ENCODE data around the gene LAMB3. TPM values are rescaled to one million over a fixed set of nuclear protein-coding genes. Genes with fewer than 3 reads are reported as not detected.

Gene LAMB3
- total RNA-seq, 4 donors from 2014 or later = 0.17 to 1.0 (median 0.52) TPM

- Histone ChIP-seq H3K27me3 (no peaks in the 10 kb centered on the region), H3K36me3 (no peaks in the 10 kb centered on the region), H3K4me3 (no peak overlapping the region), H3K4me1 (peaks cover 14 to 21% (median 16%) of the 10 kb centered on the region in 4 donors), H3K9me3 (no peaks in the 10 kb centered on the region), H3K27ac (replicated peaks in 1 of 4) (no peak overlapping the region)
- TF ChIP-seq POLR2AphosphoS5 (IDR thresholded peaks at IDR 0.05) (no peak), CTCF (IDR thresholded peaks at IDR 0.05) (no peak), POLR2A (IDR thresholded peaks at IDR 0.05; ENCODE audit: low read depth) (no peak), EP300 (IDR thresholded peaks at IDR 0.05) (no peak)
- DNase-seq (ENCODE audit: extremely low spot score) = no peak
- intact Hi-C loops (cut with DNase I) = no loop called here
- 91% methylated on average over 9 of the region's 9 CpGs for WGBS
Observed at GRCh38 chr1:209657140-209657879, 5.1 kb upstream of the LAMB3 start.

- Histone ChIP-seq H3K9me3 (no peaks in the 10 kb centered on the region), H3K4me1 (peaks cover 14 to 30% (median 26%) of the 10 kb centered on the region in 4 donors), H3K4me3 (no peak overlapping the region), H3K36me3 (no peaks in the 10 kb centered on the region), H3K27me3 (no peaks in the 10 kb centered on the region), H3K27ac (replicated peaks in 1 of 4) (no peak overlapping the region)
- WGBS = 86% methylated on average over 9 of the region's 9 CpGs
- TF ChIP-seq POLR2A (IDR thresholded peaks at IDR 0.05; ENCODE audit: low read depth) (no peak), EP300 (IDR thresholded peaks at IDR 0.05) (no peak), CTCF (IDR thresholded peaks at IDR 0.05) (no peak), POLR2AphosphoS5 (IDR thresholded peaks at IDR 0.05) (no peak)
- no peak for DNase-seq (ENCODE audit: extremely low spot score)
- intact Hi-C loops (cut with DNase I) = no loop called here
Observed at GRCh38 chr1:209655411-209656231, 3.4 kb upstream of the LAMB3 start.

- DNase-seq (ENCODE audit: extremely low spot score) = no peak
- Histone ChIP-seq H3K27me3 (no peaks in the 10 kb centered on the region), H3K4me3 (no peak overlapping the region), H3K9me3 (no peaks in the 10 kb centered on the region), H3K27ac (replicated peaks in 1 of 4) (no peak overlapping the region), H3K36me3 (no peaks in the 10 kb centered on the region), H3K4me1 (peaks cover 20 to 41% (median 37%) of the 10 kb centered on the region in 4 donors)
- 91% methylated on average over 6 of the region's 7 CpGs for WGBS
- no peak for TF ChIP-seq CTCF (IDR thresholded peaks at IDR 0.05)
- no peak for TF ChIP-seq POLR2A (IDR thresholded peaks at IDR 0.05; ENCODE audit: low read depth)
- TF ChIP-seq EP300 (IDR thresholded peaks at IDR 0.05) = no peak
- TF ChIP-seq POLR2AphosphoS5 (IDR thresholded peaks at IDR 0.05) = no peak
- intact Hi-C loops (cut with DNase I) = no loop called here
Observed at GRCh38 chr1:209653915-209654351, 1.7 kb upstream of the LAMB3 start.

GRCh38 chr1:209652873-209653401, 712 bp upstream of the LAMB3 start:
- 64% methylated on average over 2 of the region's 3 CpGs for WGBS
- TF ChIP-seq POLR2A (IDR thresholded peaks at IDR 0.05; ENCODE audit: low read depth) = no peak
- no peak for TF ChIP-seq EP300 (IDR thresholded peaks at IDR 0.05)
- no peak for TF ChIP-seq POLR2AphosphoS5 (IDR thresholded peaks at IDR 0.05)
- no peak for TF ChIP-seq CTCF (IDR thresholded peaks at IDR 0.05)
- H3K4me1 ChIP-seq = peaks cover 30 to 48% (median 42%) of the 10 kb centered on the region in 4 donors
- intact Hi-C loops (cut with DNase I) = no loop called here
- no peak overlapping the region for H3K4me3 ChIP-seq
- H3K27ac ChIP-seq (replicated peaks in 1 of 4) = no peak overlapping the region
- DNase-seq (ENCODE audit: extremely low spot score) = no peak
- H3K36me3 ChIP-seq = no peaks in the 10 kb centered on the region
- no peaks in the 10 kb centered on the region for H3K9me3 ChIP-seq
- H3K27me3 ChIP-seq = no peaks in the 10 kb centered on the region
